DOHH2 (cell line): Measurements from ENCODE around the gene CEP63.
A peak's percentile ranks its signal among the peaks of the same experiment; 100 is the strongest.

ENCODE experiments used
- H3F3A ChIP-seq: fragments of 200-600 bp; sonication (generic), shearing (Covaris generic); 2 replicates; pipeline ENCODE4 v1.6.0; 2016; ENCODE audit warnings: antibody characterized with exemption, mild to moderate bottlenecking; ENCODE audit not compliant: control insufficient read depth, insufficient read depth
- H3K27ac ChIP-seq: fragments of 200-600 bp; sonication (generic); 2 replicates; pipeline ENCODE4 v1.5.1; 2014; ENCODE audit warnings: low read depth, mild to moderate bottlenecking, low read length, moderate library complexity
- H3K27me3 ChIP-seq: fragments of 200-600 bp; sonication (generic); 2 replicates; pipeline ENCODE4 v1.6.1; 2014; ENCODE audit warnings: mild to moderate bottlenecking, low read length, mixed read lengths; ENCODE audit not compliant: control insufficient read depth
- H3K36me3 ChIP-seq: fragments of 200-600 bp; sonication (generic); 2 replicates; pipeline ENCODE4 v1.6.1; 2014; ENCODE audit warnings: mild to moderate bottlenecking, low read length, moderate library complexity, mixed read lengths; ENCODE audit not compliant: control insufficient read depth
- H3K4me1 ChIP-seq: fragments of 200-600 bp; sonication (generic); 2 replicates; pipeline ENCODE4 v1.6.1; 2014; ENCODE audit warnings: mild to moderate bottlenecking, low read length, mixed read lengths; ENCODE audit not compliant: control insufficient read depth
- H3K4me2 ChIP-seq: fragments of 200-600 bp; sonication (generic); 2 replicates; pipeline ENCODE4 v1.6.0; 2014; ENCODE audit warnings: mild to moderate bottlenecking, low read length, moderate library complexity
- H3K4me3 ChIP-seq: fragments of 200-600 bp; sonication (generic); 2 replicates; pipeline ENCODE4 v1.5.1; 2014; ENCODE audit warnings: mild to moderate bottlenecking, low read length, mixed read lengths
- H3K79me2 ChIP-seq: fragments of 200-600 bp; sonication (generic); 2 replicates; pipeline ENCODE4 v1.6.1; 2014; ENCODE audit warnings: mild to moderate bottlenecking, low read length, mixed read lengths; ENCODE audit not compliant: control insufficient read depth
- H3K9me2 ChIP-seq: fragments of 200-600 bp; sonication (generic); replicated peaks from 2 replicates; pipeline ENCODE4 v1.6.1; 2014; ENCODE audit warnings: mild to moderate bottlenecking, low read length, mixed read lengths; ENCODE audit not compliant: control insufficient read depth
- H3K9me3 ChIP-seq: fragments of 200-600 bp; sonication (generic); 2 replicates; pipeline ENCODE4 v1.6.1; 2014; ENCODE audit warnings: antibody characterized with exemption, low read length, mixed read lengths; ENCODE audit not compliant: control insufficient read depth, insufficient read depth
- H4K20me1 ChIP-seq: fragments of 200-600 bp; sonication (generic); 2 replicates; pipeline ENCODE4 v1.6.0; 2014; ENCODE audit warnings: low read depth, mild to moderate bottlenecking, antibody characterized with exemption, low read length, moderate library complexity; ENCODE audit not compliant: control insufficient read depth, insufficient read depth
- CTCF ChIP-seq: fragments of 200-600 bp; sonication (generic); IDR thresholded peaks from one replicate; pipeline ENCODE4 v1.5.1; 2014; ENCODE audit warnings: antibody characterized with exemption, mild to moderate bottlenecking, low read depth, low read length; ENCODE audit not compliant: poor library complexity, severe bottlenecking
- EZH2phosphoT487 ChIP-seq: fragments of 200-600 bp; sonication (generic); IDR thresholded peaks from 2 replicates; pipeline ENCODE4 v1.6.1; 2017; ENCODE audit warnings: borderline replicate concordance, mild to moderate bottlenecking, antibody characterized with exemption, low read length, moderate library complexity, mixed read lengths

Gene CEP63

GRCh38 chr3:134483195-134483900 lies 2.5 kb upstream of the CEP63 start:
- peak overlapping the region; percentile 91 for H3K4me2 ChIP-seq
- no peak overlapping the region for H3K27ac ChIP-seq
- TF ChIP-seq CTCF: no peak
- TF ChIP-seq EZH2phosphoT487: no peak
- H4K20me1 ChIP-seq: 0 out of 2 replicates have a peak, but pooled peaks cover 2% of the 10 kb centered on the region
- no peaks in the 10 kb centered on the region for H3F3A ChIP-seq
- peaks cover 25% of the 10 kb centered on the region for H3K4me1 ChIP-seq
- peaks cover 75% of the 10 kb centered on the region for H3K36me3 ChIP-seq
- peaks cover 52% of the 10 kb centered on the region for H3K79me2 ChIP-seq
- H3K27me3 ChIP-seq: no peaks in the 10 kb centered on the region
- no peaks in the 10 kb centered on the region for H3K9me2 ChIP-seq
- no peaks in the 10 kb centered on the region for H3K9me3 ChIP-seq
- peak overlapping the region; percentile 92 for H3K4me3 ChIP-seq

GRCh38 chr3:134485075-134485717 lies 661 bp upstream of the CEP63 start:
- Histone ChIP-seq H3K4me2 (peak overlapping the region; percentile 91), H3K27me3 (no peaks in the 10 kb centered on the region), H3K4me1 (peaks cover 25% of the 10 kb centered on the region), H3F3A (peaks cover 7% of the 10 kb centered on the region; the same call in 1 of the 2 replicates), H4K20me1 (peaks cover 2% of the 10 kb centered on the region; the same call in 1 of the 2 replicates), H3K9me3 (no peaks in the 10 kb centered on the region), H3K36me3 (peaks cover 57% of the 10 kb centered on the region), H3K4me3 (peak overlapping the region; percentile 92), H3K27ac (peak overlapping the region; percentile 81), H3K79me2 (peaks cover 69% of the 10 kb centered on the region), H3K9me2 (no peaks in the 10 kb centered on the region)
- TF ChIP-seq CTCF: no peak
- no peak for TF ChIP-seq EZH2phosphoT487

- H3K27ac ChIP-seq: peak overlapping the region; percentile 81
- no peaks in the 10 kb centered on the region for H3K9me3 ChIP-seq
- peaks cover 43% of the 10 kb centered on the region for H3K36me3 ChIP-seq
- peaks cover 25% of the 10 kb centered on the region for H3K4me1 ChIP-seq
- H3K4me3 ChIP-seq: peak overlapping the region; percentile 92
- no peaks in the 10 kb centered on the region for H3K27me3 ChIP-seq
- H3K9me2 ChIP-seq: no peaks in the 10 kb centered on the region
- TF ChIP-seq EZH2phosphoT487: no peak
- TF ChIP-seq CTCF: no peak
- H3K79me2 ChIP-seq: peaks cover 83% of the 10 kb centered on the region
- H3F3A ChIP-seq: peaks cover 13% of the 10 kb centered on the region; the same call in 1 of the 2 replicates
- peak overlapping the region; percentile 70 for H3K4me2 ChIP-seq
- peaks cover 2% of the 10 kb centered on the region; the same call in 1 of the 2 replicates for H4K20me1 ChIP-seq
These were observed 752 bp downstream of the CEP63 start for GRCh38 chr3:134486577-134487041.
